Vagina (tissue), 2 donors: Measurements from ENCODE around the gene C13orf42.

Experiments
- POLR2AphosphoS5 ChIP-seq, 2 donors: sonication (generic); formaldehyde crosslinking; IDR thresholded peaks; one replicate each; pipeline ENCODE4 v1.9.0; 2017; ENCODE audit warnings: antibody characterized with exemption in 2 of 2, mild to moderate bottlenecking in 2 of 2, low read depth in 1 of 2; ENCODE audit not compliant: insufficient read depth in 1 of 2
- TF ChIP-seq, protein P1 (sequence below), 3 experiments: fragments of 450-650 bp in 2 of 3; fragments of 200-600 bp in 1 of 3; sonication (generic) in 1 of 3; IDR thresholded peaks; one replicate each; pipeline ENCODE4 v1.5.1; 2017 to 2019; ENCODE audit warnings: antibody characterized with exemption in 3 of 3, mild to moderate bottlenecking in 2 of 3, moderate library complexity in 2 of 3

DNA sequence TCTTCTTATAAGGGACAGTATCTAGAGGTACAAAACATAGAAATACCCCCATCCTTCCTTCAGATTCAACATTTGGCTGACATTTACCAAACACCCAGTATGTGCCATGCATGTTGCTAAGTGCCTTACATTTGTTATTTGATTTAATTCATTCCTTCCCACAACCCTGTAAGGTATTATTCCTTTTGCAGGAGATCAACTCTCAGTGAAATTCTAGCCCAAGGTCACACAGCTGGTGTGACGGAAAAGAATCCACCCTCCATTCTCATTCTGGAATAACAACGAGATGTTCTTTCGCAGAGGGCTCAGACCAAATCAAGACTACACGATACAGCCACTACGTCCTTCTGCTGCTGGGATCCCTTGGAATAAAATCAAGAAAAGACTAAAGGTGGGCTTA lies 67.8 kb downstream of the C13orf42 start:
- TF ChIP-seq POLR2AphosphoS5 (IDR thresholded peaks at IDR 0.05; ENCODE audit: insufficient read depth in 1 of 2, low read depth in 1 of 2): no peak
- TF ChIP-seq, protein P1, sequence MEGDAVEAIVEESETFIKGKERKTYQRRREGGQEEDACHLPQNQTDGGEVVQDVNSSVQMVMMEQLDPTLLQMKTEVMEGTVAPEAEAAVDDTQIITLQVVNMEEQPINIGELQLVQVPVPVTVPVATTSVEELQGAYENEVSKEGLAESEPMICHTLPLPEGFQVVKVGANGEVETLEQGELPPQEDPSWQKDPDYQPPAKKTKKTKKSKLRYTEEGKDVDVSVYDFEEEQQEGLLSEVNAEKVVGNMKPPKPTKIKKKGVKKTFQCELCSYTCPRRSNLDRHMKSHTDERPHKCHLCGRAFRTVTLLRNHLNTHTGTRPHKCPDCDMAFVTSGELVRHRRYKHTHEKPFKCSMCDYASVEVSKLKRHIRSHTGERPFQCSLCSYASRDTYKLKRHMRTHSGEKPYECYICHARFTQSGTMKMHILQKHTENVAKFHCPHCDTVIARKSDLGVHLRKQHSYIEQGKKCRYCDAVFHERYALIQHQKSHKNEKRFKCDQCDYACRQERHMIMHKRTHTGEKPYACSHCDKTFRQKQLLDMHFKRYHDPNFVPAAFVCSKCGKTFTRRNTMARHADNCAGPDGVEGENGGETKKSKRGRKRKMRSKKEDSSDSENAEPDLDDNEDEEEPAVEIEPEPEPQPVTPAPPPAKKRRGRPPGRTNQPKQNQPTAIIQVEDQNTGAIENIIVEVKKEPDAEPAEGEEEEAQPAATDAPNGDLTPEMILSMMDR (IDR thresholded peaks at IDR 0.05): no peak
